HEK293 (cell line): ENCODE data around the gene DOCK7.

Source experiments
- CTCF ChIA-PET: fragments of 350-600 bp; formaldehyde crosslinking; extraction: SDS; loops from one replicate; lab custom pipeline; 2021; ENCODE audit warnings: antibody characterized with exemption; lab: Yijun Ruan, JAX
- POLR2A ChIA-PET: fragments of 300-600 bp; formaldehyde crosslinking; extraction: SDS; loops from one replicate; lab custom pipeline; 2020; ENCODE audit warnings: antibody characterized with exemption, inconsistent platforms; lab: Yijun Ruan, JAX
- H3K27ac ChIP-seq: fragments of 200-500 bp; sonication (Bioruptor generic); 2 replicates; pipeline ENCODE4 v1.5.1; 2014; ENCODE audit warnings: low read depth, low read length, control low read depth, inconsistent platforms; ENCODE audit errors: extremely low read depth
- H3K36me3 ChIP-seq, 2 experiments: fragments of 200-500 bp in 1 of 2; sonication (Bioruptor generic) in 1 of 2; 1 replicate in 1 of 2; 2 replicates in 1 of 2; pipeline ENCODE4 v1.5.1; 2014 to 2017; ENCODE audit warnings: inconsistent platforms in 2 of 2, low read length in 2 of 2; ENCODE audit not compliant: control insufficient read depth in 2 of 2, insufficient read depth in 1 of 2
- H3K4me1 ChIP-seq: fragments of 200-500 bp; sonication (Bioruptor generic); 2 replicates; pipeline ENCODE4 v1.5.1; 2014; ENCODE audit warnings: mild to moderate bottlenecking, low read length, inconsistent platforms; ENCODE audit not compliant: control insufficient read depth, insufficient read depth
- H3K4me3 ChIP-seq: 2 replicates; pipeline ENCODE4 v1.5.1; 2011; ENCODE audit warnings: low read depth, mild to moderate bottlenecking, control low read depth, low read length, moderate library complexity
- H3K9me3 ChIP-seq: fragments of 200-500 bp; sonication (Bioruptor generic); 2 replicates; pipeline ENCODE4 v1.5.1; 2014; ENCODE audit warnings: low read depth, low read length, inconsistent platforms; ENCODE audit not compliant: control insufficient read depth, insufficient read depth
- HOXA7 ChIP-seq: sonication (generic); formaldehyde crosslinking; IDR thresholded peaks from 2 replicates; pipeline ENCODE4 v1.8.1; 2022; ENCODE audit warnings: missing genetic modification reagents, borderline replicate concordance
- IKZF3 ChIP-seq: fragments of 450-650 bp; IDR thresholded peaks from 2 replicates; pipeline ENCODE4 v1.5.0; 2018; ENCODE audit warnings: missing biosample characterization, mild to moderate bottlenecking, missing genetic modification characterization, moderate library complexity
- KLF1 ChIP-seq: fragments of 450-650 bp; formaldehyde crosslinking; IDR thresholded peaks from 2 replicates; pipeline ENCODE4 v1.5.1; 2016; ENCODE audit warnings: missing biosample characterization, missing genetic modification characterization
- KLF10 ChIP-seq: fragments of 450-650 bp; IDR thresholded peaks from 2 replicates; pipeline ENCODE4 v1.5.1; 2018; ENCODE audit warnings: missing biosample characterization, mild to moderate bottlenecking, missing genetic modification characterization
- KLF7 ChIP-seq: fragments of 450-650 bp; formaldehyde crosslinking; IDR thresholded peaks from 2 replicates; pipeline ENCODE4 v1.5.1; 2016; ENCODE audit warnings: missing biosample characterization, missing genetic modification characterization, borderline replicate concordance
- RBAK ChIP-seq: fragments of 450-650 bp; formaldehyde crosslinking; IDR thresholded peaks from 2 replicates; pipeline ENCODE4 v1.5.1; 2016; ENCODE audit warnings: missing biosample characterization, missing genetic modification characterization
- SP3 ChIP-seq: fragments of 450-650 bp; formaldehyde crosslinking; IDR thresholded peaks from 2 replicates; pipeline ENCODE4 v1.5.1; 2016; ENCODE audit warnings: missing biosample characterization, missing genetic modification characterization
- TCF7L2 ChIP-seq: IDR thresholded peaks from 2 replicates; pipeline ENCODE4 v1.6.1; 2011; ENCODE audit warnings: low read depth, mild to moderate bottlenecking, inconsistent platforms, low read length, moderate library complexity, borderline replicate concordance
- TSHZ1 ChIP-seq: fragments of 450-650 bp; formaldehyde crosslinking; IDR thresholded peaks from 2 replicates; pipeline ENCODE4 v1.5.1; 2016; ENCODE audit warnings: missing biosample characterization, missing genetic modification characterization, borderline replicate concordance
- YY2 ChIP-seq: fragments of 450-650 bp; formaldehyde crosslinking; IDR thresholded peaks from 2 replicates; pipeline ENCODE4 v1.5.1; 2016; ENCODE audit warnings: missing biosample characterization, missing genetic modification characterization
- ZBTB17 ChIP-seq: fragments of 450-650 bp; formaldehyde crosslinking; IDR thresholded peaks from 2 replicates; pipeline ENCODE4 v1.5.1; 2016; ENCODE audit warnings: missing biosample characterization, missing genetic modification characterization
- ZNF169 ChIP-seq: fragments of 450-650 bp; formaldehyde crosslinking; IDR thresholded peaks from 2 replicates; pipeline ENCODE4 v1.5.1; 2016; ENCODE audit warnings: missing biosample characterization, missing genetic modification characterization
- ZNF2 ChIP-seq: fragments of 450-650 bp; formaldehyde crosslinking; IDR thresholded peaks from 2 replicates; pipeline ENCODE4 v1.5.1; 2016; ENCODE audit warnings: missing biosample characterization, missing genetic modification characterization
- ZNF211 ChIP-seq: fragments of 450-650 bp; formaldehyde crosslinking; IDR thresholded peaks from 2 replicates; pipeline ENCODE4 v1.5.1; 2016; ENCODE audit warnings: low read depth, missing biosample characterization, missing genetic modification characterization
- ZNF280D ChIP-seq: fragments of 450-650 bp; formaldehyde crosslinking; IDR thresholded peaks from 2 replicates; pipeline ENCODE4 v1.5.1; 2016; ENCODE audit warnings: missing biosample characterization, missing genetic modification characterization
- ZNF335 ChIP-seq: fragments of 450-650 bp; formaldehyde crosslinking; conservative IDR thresholded peaks from 2 replicates; pipeline ENCODE4 v1.5.1; 2016; ENCODE audit warnings: missing biosample characterization, missing genetic modification characterization
- ZNF426 ChIP-seq: fragments of 450-650 bp; formaldehyde crosslinking; IDR thresholded peaks from 2 replicates; pipeline ENCODE4 v1.5.1; 2017; ENCODE audit warnings: missing biosample characterization, missing genetic modification characterization, mild to moderate bottlenecking, inconsistent platforms, moderate library complexity
- ZNF449 ChIP-seq: fragments of 450-650 bp; formaldehyde crosslinking; IDR thresholded peaks from 2 replicates; pipeline ENCODE4 v1.5.1; 2017; ENCODE audit warnings: missing biosample characterization, mild to moderate bottlenecking, missing genetic modification characterization, moderate library complexity
- ZNF521 ChIP-seq: fragments of 450-650 bp; formaldehyde crosslinking; IDR thresholded peaks from 2 replicates; pipeline ENCODE4 v1.5.1; 2017; ENCODE audit warnings: missing biosample characterization, mild to moderate bottlenecking, missing genetic modification characterization
- ZNF555 ChIP-seq: fragments of 450-650 bp; formaldehyde crosslinking; conservative IDR thresholded peaks from 2 replicates; pipeline ENCODE4 v1.5.1; 2017; ENCODE audit warnings: missing biosample characterization, mild to moderate bottlenecking, missing genetic modification characterization, inconsistent platforms
- ZNF561 ChIP-seq: fragments of 450-650 bp; IDR thresholded peaks from 2 replicates; pipeline ENCODE4 v1.5.1; 2018; ENCODE audit warnings: missing biosample characterization, missing genetic modification characterization, borderline replicate concordance
- ZNF596 ChIP-seq: fragments of 450-650 bp; IDR thresholded peaks from 2 replicates; pipeline ENCODE4 v1.5.0; 2018; ENCODE audit warnings: missing biosample characterization, mild to moderate bottlenecking, missing genetic modification characterization, moderate library complexity
- ZNF658 ChIP-seq: fragments of 450-650 bp; formaldehyde crosslinking; IDR thresholded peaks from 2 replicates; pipeline ENCODE4; 2016; ENCODE audit warnings: missing biosample characterization, missing genetic modification characterization
- ZNF704 ChIP-seq: fragments of 450-650 bp; formaldehyde crosslinking; IDR thresholded peaks from 2 replicates; pipeline ENCODE4 v1.5.1; 2016; ENCODE audit warnings: missing biosample characterization, missing genetic modification characterization
- ZNF777 ChIP-seq: fragments of 450-650 bp; formaldehyde crosslinking; IDR thresholded peaks from 2 replicates; pipeline ENCODE4 v1.5.1; 2017; ENCODE audit warnings: missing biosample characterization, missing genetic modification characterization, borderline replicate concordance
- ZNF830 ChIP-seq: fragments of 450-650 bp; IDR thresholded peaks from 2 replicates; pipeline ENCODE4 v1.5.0; 2018; ENCODE audit warnings: missing biosample characterization, missing genetic modification characterization, low read depth, mild to moderate bottlenecking, moderate library complexity
- ZSCAN16 ChIP-seq: fragments of 450-650 bp; formaldehyde crosslinking; IDR thresholded peaks from 2 replicates; pipeline ENCODE4 v1.5.1; 2016; ENCODE audit warnings: missing biosample characterization, missing genetic modification characterization
- ZSCAN23 ChIP-seq: fragments of 450-650 bp; formaldehyde crosslinking; IDR thresholded peaks from 2 replicates; pipeline ENCODE4 v1.5.1; 2016; ENCODE audit warnings: missing biosample characterization, missing genetic modification characterization

The DOCK7 gene

GRCh38 chr1:62436039-62436465, 252.1 kb downstream of the DOCK7 start (continued):
- TF ChIP-seq ZNF280D (tag by site-specific recombination) (no peak), ZNF596 (tag by site-specific recombination) (0 out of 2 replicates have a peak, but pooled peaks have one; percentile 31), ZSCAN16 (tag by site-specific recombination) (no peak), ZNF335 (tag by site-specific recombination) (no peak; the same call in 1 of the 2 replicates), ZNF777 (tag by site-specific recombination) (peak; percentile 29; the same call in 1 of the 2 replicates), HOXA7 (CRISPR knock-in tag) (no peak), IKZF3 (tag by site-specific recombination) (0 out of 2 replicates have a peak, but pooled peaks have one; percentile 26), TCF7L2 (no peak), ZBTB17 (peak; percentile 63; the same call in 1 of the 2 replicates), ZNF426 (tag by site-specific recombination) (no peak), YY2 (peak; percentile 72; the same call in 1 of the 2 replicates), ZNF830 (tag by site-specific recombination) (no peak), ZNF521 (tag by site-specific recombination) (no peak), ZNF449 (tag by site-specific recombination) (peak; percentile 73; the same call in 1 of the 2 replicates), SP3 (no peak; the same call in 1 of the 2 replicates), ZNF211 (tag by site-specific recombination) (no peak), KLF7 (no peak; the same call in 1 of the 2 replicates), ZNF704 (no peak), KLF1 (peak; percentile 67), ZNF2 (tag by site-specific recombination) (peak; percentile 79; the same call in 1 of the 2 replicates)

GRCh38 chr1:62435231-62436038, 252.8 kb downstream of the DOCK7 start:
- no peaks in the 10 kb centered on the region for H3K9me3 ChIP-seq
- TF ChIP-seq ZSCAN23 (tag by site-specific recombination) (no peak), ZNF658 (tag by site-specific recombination) (no peak), RBAK (no peak), ZNF169 (tag by site-specific recombination) (no peak), TSHZ1 (no peak), ZNF561 (tag by site-specific recombination) (no peak), KLF7 (no peak), ZNF555 (no peak), KLF10 (tag by site-specific recombination) (no peak)

More at GRCh38 chr1:62435231-62436038, 252.8 kb downstream of the DOCK7 start:
- Histone ChIP-seq H3K27ac (peak overlapping the region; percentile 98), H3K36me3 (peaks cover 0 to 1% of the 10 kb centered on the region in 2 experiments; a peak in 1 of 3 replicates), H3K4me1 (no peaks in the 10 kb centered on the region), H3K4me3 (peak overlapping the region; percentile 85)
- CTCF ChIA-PET: interaction anchor here (0.7 to 1.8 kb wide), 4 partner anchors 11 to 311 kb away, joined by 3 to 9 read pairs (median 4); no protein-coding TSS in a partner anchor
- POLR2A ChIA-PET: interaction anchor here (0.5 to 2.5 kb wide), 7 partner anchors 8 to 234 kb away, joined by 3 to 11 read pairs (median 3); no protein-coding TSS in a partner anchor
